ENCODE measurements around the gene ACVR2A.

DNA sequence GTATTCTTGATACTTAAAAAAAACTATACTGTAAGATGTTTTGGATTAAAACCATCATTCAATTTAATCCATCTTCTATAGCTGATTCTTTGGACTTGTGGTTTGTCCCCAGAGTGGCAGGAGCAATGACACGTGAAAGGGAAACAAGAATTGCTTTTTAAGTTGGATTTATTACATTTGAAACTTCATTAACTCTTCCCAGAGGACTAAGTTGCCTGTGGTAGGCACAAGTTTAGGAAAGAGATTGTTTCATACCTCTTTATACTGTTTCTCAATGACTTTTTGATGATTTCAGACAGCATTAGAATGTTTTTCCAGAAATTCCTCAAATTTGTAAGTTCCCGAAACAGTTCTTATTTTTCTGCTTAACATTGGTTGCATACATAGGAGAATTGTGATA lies 41.3 kb downstream of the ACVR2A start:
- TF ChIP-seq POLR2A (IDR thresholded peaks at IDR 0.05), result no peak
- TF ChIP-seq, protein P1, sequence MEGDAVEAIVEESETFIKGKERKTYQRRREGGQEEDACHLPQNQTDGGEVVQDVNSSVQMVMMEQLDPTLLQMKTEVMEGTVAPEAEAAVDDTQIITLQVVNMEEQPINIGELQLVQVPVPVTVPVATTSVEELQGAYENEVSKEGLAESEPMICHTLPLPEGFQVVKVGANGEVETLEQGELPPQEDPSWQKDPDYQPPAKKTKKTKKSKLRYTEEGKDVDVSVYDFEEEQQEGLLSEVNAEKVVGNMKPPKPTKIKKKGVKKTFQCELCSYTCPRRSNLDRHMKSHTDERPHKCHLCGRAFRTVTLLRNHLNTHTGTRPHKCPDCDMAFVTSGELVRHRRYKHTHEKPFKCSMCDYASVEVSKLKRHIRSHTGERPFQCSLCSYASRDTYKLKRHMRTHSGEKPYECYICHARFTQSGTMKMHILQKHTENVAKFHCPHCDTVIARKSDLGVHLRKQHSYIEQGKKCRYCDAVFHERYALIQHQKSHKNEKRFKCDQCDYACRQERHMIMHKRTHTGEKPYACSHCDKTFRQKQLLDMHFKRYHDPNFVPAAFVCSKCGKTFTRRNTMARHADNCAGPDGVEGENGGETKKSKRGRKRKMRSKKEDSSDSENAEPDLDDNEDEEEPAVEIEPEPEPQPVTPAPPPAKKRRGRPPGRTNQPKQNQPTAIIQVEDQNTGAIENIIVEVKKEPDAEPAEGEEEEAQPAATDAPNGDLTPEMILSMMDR (IDR thresholded peaks at IDR 0.05 in 8 of 11, conservative IDR thresholded peaks at IDR 0.05 in 3 of 11), result no peak
- TF ChIP-seq POLR2AphosphoS5 (IDR thresholded peaks at IDR 0.05), result no peak
